OCI-LY1 (cell line): ENCODE measurements around the gene ATP11A.

Experiments
- CTCF ChIP-seq: fragments of 200-600 bp; sonication (generic), shearing (Covaris generic); IDR thresholded peaks from 2 replicates; pipeline ENCODE4 v1.5.1; 2017; ENCODE audit warnings: mild to moderate bottlenecking, antibody characterized with exemption, low read length, moderate library complexity, mixed read lengths
- EZH2 ChIP-seq: fragments of 200-600 bp; sonication (generic), shearing (Covaris generic); IDR thresholded peaks from 2 replicates; pipeline ENCODE4 v1.8.0; 2017; ENCODE audit warnings: borderline replicate concordance, mixed run types, mild to moderate bottlenecking, antibody characterized with exemption, low read length, moderate library complexity, mixed read lengths

GRCh38 chr13:112747256-112747655 is 57.4 kb downstream of the ATP11A start:
- TF ChIP-seq EZH2 (no peak), CTCF (no peak)
